Gastrocnemius medialis (tissue), 4 donors: Measurements from ENCODE around the gene CYTIP. TPM values are rescaled to one million over a fixed set of nuclear protein-coding genes. Genes with fewer than 3 reads are reported as not detected.
A peak's percentile ranks its signal among the peaks of the same experiment; 100 is the strongest.

Experiments used
- ATAC-seq, 2 donors: fragments of 150-250 bp; one replicate each; pipeline ENCODE4 v1.9.1; 2016
- DNase-seq, 2 donors: peaks; one replicate each; pipeline ENCODE4 v3.0.0-alpha.2; 2019
- H3K27ac ChIP-seq, 4 donors: fragments of 200-600 bp; sonication (generic); 1 replicate in 1 of 4; 2 replicates in 3 of 4; pipeline ENCODE4 v1.5.1; 2016 to 2018; ENCODE audit warnings: mild to moderate bottlenecking in 2 of 4, moderate library complexity in 1 of 4
- H3K27me3 ChIP-seq, 3 donors: fragments of 200-600 bp; sonication (generic) in 2 of 3; 1 replicate in 1 of 3; 2 replicates in 2 of 3; pipeline versions ENCODE4 v1.5.1 to v1.6.0; 2016 to 2019; ENCODE audit warnings: mild to moderate bottlenecking in 1 of 3, moderate library complexity in 1 of 3
- H3K36me3 ChIP-seq, 2 donors: fragments of 200-600 bp; sonication (generic) in 1 of 2; one replicate each; pipeline ENCODE4 v1.5.1; 2017 to 2018
- H3K4me1 ChIP-seq, 2 donors: fragments of 200-600 bp; sonication (generic) in 1 of 2; one replicate each; pipeline ENCODE4 v1.5.1; 2016 to 2017; ENCODE audit warnings: mild to moderate bottlenecking in 2 of 2
- H3K4me3 ChIP-seq, 4 donors: fragments of 200-600 bp; sonication (generic) in 3 of 4; 1 replicate in 1 of 4; 2 replicates in 3 of 4; pipeline ENCODE4 v1.5.1; 2016 to 2019; ENCODE audit warnings: mild to moderate bottlenecking in 2 of 4
- H3K9me3 ChIP-seq, 3 donors: fragments of 200-600 bp; sonication (generic) in 2 of 3; 1 replicate in 1 of 3; 2 replicates in 2 of 3; pipeline ENCODE4 v1.5.1; 2016 to 2019
- POLR2A ChIP-seq, 2 donors: fragments of 450-650 bp; IDR thresholded peaks; one replicate each; pipeline ENCODE4 v1.6.1; 2017; ENCODE audit warnings: antibody characterized with exemption in 2 of 2, mild to moderate bottlenecking in 2 of 2, moderate library complexity in 2 of 2
- in situ Hi-C, 4 donors: fragments of 200-750 bp; cut with MboI; loops; one replicate each; pipeline versions ENCODE4 v1.15.0 to v1.8.0; 2017; ENCODE audit warnings: low sequenced_read_pairs in 4 of 4
- intact Hi-C: fragments of 100-400 bp; cut with DNase I; formaldehyde crosslinking; loops from one replicate; pipeline ENCODE4 v1.15.1; 2023; ENCODE audit warnings: low total_unique reads
- total RNA-seq, 4 donors: library from RNA; depleted of rRNA; stranded (reverse); fragments of >200 nt; gene quantifications; one replicate each; pipeline versions ENCODE4 v1.1.0 to v1.2.3, GENCODE V29; 2016
- TF ChIP-seq, protein P1 (sequence below), 5 experiments: fragments of 450-650 bp in 3 of 5; fragments of 200-600 bp in 2 of 5; sonication (generic) in 2 of 5; IDR thresholded peaks in 4 of 5; conservative IDR thresholded peaks in 1 of 5; 1 replicate in 4 of 5; 2 replicates in 1 of 5; pipeline ENCODE4 v1.5.1; 2016 to 2019; ENCODE audit warnings: antibody characterized with exemption in 5 of 5, mild to moderate bottlenecking in 3 of 5, moderate library complexity in 3 of 5

Gene CYTIP
- 1 to 10 TPM in 3 of 4 donors, under 1 TPM in 1; 0.19 to 1.9 (median 1.6) TPM for total RNA-seq

DNA sequence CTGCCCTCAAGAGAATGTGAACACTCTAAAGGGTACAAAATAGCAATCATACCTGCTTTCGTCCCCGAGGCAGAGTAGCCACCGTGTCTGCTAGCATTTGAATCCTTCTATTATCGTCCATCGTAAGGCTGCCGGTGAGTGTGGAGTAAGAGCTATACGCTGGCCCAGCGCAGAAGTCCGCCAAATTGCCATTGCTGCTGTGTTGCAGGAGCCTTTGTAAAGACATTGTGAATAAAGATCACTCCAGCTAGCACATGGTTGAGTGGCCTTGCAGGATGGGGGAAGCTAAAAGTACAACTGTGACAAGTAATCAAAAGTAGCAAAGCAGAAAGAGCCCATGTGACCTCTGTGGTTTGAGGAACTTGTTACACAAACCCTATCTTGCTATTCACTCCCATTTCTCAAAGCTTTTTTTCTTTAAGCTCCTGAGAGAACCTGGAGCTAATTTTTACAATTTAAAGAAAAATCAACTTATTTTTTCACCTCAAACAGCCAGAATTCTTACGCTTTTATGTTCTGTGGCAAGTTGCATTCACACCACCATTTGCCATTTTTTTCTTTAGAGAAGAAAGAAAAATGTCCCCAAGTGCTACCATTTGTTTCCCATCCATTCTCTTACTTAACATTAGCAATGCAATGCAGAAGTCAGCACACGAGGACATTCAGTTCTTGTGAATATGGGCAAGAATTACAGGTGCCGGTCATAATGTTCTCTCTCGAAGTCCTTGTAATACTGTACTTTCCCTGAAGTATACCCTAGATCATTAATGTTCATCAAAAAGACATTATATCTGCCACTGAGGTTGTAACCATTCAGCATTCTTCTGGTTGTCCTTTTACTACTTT lies at the start of gene CYTIP:
Gene CYTIP (minus strand): TSS at position 295 of the 846 bp plus-strand sequence. CDS start 69 bp downstream, at position 226.
- H3K36me3 ChIP-seq: no peaks in the 10 kb centered on the region
- in situ Hi-C loops (no loop called here), intact Hi-C loops (no loop called here)
- peak within 1 kb of the TSS in 1 of 4 donors; percentile 38 for H3K27ac ChIP-seq
- H3K4me1 ChIP-seq: no peaks in the 10 kb centered on the region
- H3K4me3 ChIP-seq: peak within 1 kb of the TSS in 1 of 4 donors; percentile 30
- H3K27me3 ChIP-seq: no peaks in the 10 kb centered on the region
- DNase-seq: peak; percentile 16 to 18
- no peaks in the 10 kb centered on the region for H3K9me3 ChIP-seq
- ATAC-seq: peak; percentile 21 to 34
- TF ChIP-seq, protein P1, sequence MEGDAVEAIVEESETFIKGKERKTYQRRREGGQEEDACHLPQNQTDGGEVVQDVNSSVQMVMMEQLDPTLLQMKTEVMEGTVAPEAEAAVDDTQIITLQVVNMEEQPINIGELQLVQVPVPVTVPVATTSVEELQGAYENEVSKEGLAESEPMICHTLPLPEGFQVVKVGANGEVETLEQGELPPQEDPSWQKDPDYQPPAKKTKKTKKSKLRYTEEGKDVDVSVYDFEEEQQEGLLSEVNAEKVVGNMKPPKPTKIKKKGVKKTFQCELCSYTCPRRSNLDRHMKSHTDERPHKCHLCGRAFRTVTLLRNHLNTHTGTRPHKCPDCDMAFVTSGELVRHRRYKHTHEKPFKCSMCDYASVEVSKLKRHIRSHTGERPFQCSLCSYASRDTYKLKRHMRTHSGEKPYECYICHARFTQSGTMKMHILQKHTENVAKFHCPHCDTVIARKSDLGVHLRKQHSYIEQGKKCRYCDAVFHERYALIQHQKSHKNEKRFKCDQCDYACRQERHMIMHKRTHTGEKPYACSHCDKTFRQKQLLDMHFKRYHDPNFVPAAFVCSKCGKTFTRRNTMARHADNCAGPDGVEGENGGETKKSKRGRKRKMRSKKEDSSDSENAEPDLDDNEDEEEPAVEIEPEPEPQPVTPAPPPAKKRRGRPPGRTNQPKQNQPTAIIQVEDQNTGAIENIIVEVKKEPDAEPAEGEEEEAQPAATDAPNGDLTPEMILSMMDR (IDR thresholded peaks at IDR 0.05 in 4 of 5, conservative IDR thresholded peaks at IDR 0.05 in 1 of 5): no peak
- peak; percentile 10 to 29 for TF ChIP-seq POLR2A (IDR thresholded peaks at IDR 0.05)

DNA sequence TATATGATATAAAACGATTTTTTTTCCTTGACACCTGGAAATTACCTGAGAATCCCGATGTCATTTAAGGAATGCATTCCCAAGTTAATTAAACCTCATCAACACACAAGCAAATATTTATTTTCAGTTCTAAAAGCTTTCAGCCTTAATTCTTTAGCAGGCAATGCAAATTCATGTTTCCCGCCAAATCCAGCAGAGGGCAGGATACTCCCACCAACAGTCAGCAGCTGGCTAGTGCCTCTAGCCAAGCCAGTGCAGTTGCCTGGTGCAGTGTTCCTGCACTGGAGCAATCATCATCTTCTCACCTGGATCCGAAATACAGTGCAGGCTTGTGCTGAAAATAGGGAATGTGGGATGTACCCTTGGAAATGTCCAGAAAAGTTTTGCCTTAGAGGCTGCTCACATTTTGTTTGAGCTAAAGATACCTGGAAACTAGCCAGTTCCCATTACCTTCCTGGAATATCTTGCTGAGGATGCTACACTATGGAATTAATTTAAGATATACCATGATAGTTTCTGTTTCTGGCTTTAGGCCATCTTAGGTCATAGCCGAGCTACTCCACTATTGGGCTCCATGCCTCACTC lies 48.4 kb upstream of the CYTIP start:
- H3K36me3 ChIP-seq: no peaks in the 10 kb centered on the region
- no peaks in the 10 kb centered on the region for H3K4me1 ChIP-seq
- peak in 1 of 2 donors; percentile 56 for ATAC-seq
- no peaks in the 10 kb centered on the region for H3K27me3 ChIP-seq
- in situ Hi-C loops (loop anchor here in 2 of 4 donors (5.0 to 25.0 kb wide), 4 partner anchors 270 to 520 kb away; no protein-coding TSS in a partner anchor), intact Hi-C loops (loop anchor here (10.0 kb wide), 1 partner anchor 253 kb away; no protein-coding TSS in a partner anchor)
- no peak overlapping the region for H3K27ac ChIP-seq
- H3K4me3 ChIP-seq: no peak overlapping the region
- no peak for TF ChIP-seq POLR2A (IDR thresholded peaks at IDR 0.05)
- TF ChIP-seq, protein P1 (IDR thresholded peaks at IDR 0.05 in 4 of 5, conservative IDR thresholded peaks at IDR 0.05 in 1 of 5): peak in 4 of 5 experiments; percentile 32 to 65 (median 58)
- H3K9me3 ChIP-seq: no peaks in the 10 kb centered on the region
- peak; percentile 10 to 28 for DNase-seq

DNA sequence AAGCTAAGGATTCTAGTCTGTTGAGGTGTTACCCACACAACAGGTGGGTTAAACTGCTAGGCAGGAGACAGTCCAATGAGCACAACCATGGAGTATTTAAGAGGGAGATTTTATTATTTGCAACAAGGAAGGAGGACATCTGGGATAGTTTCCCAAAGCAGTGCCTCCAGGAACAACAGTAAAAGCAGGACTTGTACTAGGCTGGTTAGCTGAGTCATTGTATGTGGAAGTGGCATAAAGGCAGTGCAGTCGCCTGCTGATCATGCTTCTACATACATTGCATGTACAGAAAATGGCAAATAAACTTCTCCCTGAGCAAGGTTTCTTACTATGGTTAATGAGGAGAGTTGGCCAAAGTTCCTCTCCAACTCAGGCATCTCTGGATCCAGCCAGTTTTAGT lies 46.1 kb upstream of the CYTIP start:
- no peaks in the 10 kb centered on the region for H3K27me3 ChIP-seq
- no peak overlapping the region for H3K4me3 ChIP-seq
- DNase-seq (no peak), ATAC-seq (no peak)
- no peaks in the 10 kb centered on the region for H3K9me3 ChIP-seq
- no peaks in the 10 kb centered on the region for H3K36me3 ChIP-seq
- in situ Hi-C loops: loop anchor here in 2 of 4 donors (5.0 to 25.0 kb wide), 4 partner anchors 272 to 522 kb away; no protein-coding TSS in a partner anchor
- intact Hi-C loops: loop anchor here (10.0 kb wide), 1 partner anchor 255 kb away; no protein-coding TSS in a partner anchor
- H3K27ac ChIP-seq: no peak overlapping the region
- TF ChIP-seq, protein P1 (IDR thresholded peaks at IDR 0.05 in 4 of 5, conservative IDR thresholded peaks at IDR 0.05 in 1 of 5): no peak
- TF ChIP-seq POLR2A (IDR thresholded peaks at IDR 0.05): no peak
- H3K4me1 ChIP-seq: no peaks in the 10 kb centered on the region

DNA sequence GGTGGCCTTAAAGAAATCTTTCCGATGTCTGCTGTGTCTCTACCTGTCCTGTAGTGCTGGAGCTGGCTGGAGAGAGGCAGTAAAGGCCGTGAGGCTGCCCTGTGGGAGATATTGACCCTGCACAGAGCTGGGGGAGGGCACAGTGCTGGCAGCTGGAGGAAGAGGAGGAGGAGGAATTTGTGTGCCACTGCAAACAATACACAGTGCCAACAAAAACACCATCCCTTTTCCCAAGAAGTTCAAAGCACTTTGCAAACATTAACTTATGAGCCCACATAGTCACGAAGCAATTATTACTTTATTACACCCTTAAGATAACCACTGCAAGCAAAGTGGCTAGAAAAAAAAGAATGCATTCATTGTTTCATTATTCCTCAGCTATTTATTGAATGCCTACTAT lies 45.0 kb upstream of the CYTIP start:
- TF ChIP-seq POLR2A (IDR thresholded peaks at IDR 0.05): no peak
- TF ChIP-seq, protein P1 (IDR thresholded peaks at IDR 0.05 in 4 of 5, conservative IDR thresholded peaks at IDR 0.05 in 1 of 5): no peak
- Histone ChIP-seq H3K9me3 (no peaks in the 10 kb centered on the region), H3K27me3 (no peaks in the 10 kb centered on the region), H3K36me3 (no peaks in the 10 kb centered on the region), H3K4me1 (no peaks in the 10 kb centered on the region), H3K27ac (no peak overlapping the region), H3K4me3 (no peak overlapping the region)
- intact Hi-C loops (no loop called here), in situ Hi-C loops (loop anchor here in 1 of 4 donors (25.0 kb wide), 1 partner anchor 273 kb away; no protein-coding TSS in a partner anchor)
- no peak for ATAC-seq
- no peak for DNase-seq
